ENCODE data around the gene SLC39A11.

Gene SLC39A11

GRCh38 chr17:72665852-72666851, 426.3 kb downstream of the SLC39A11 start:
- no peak for DNase-seq (ENCODE audit: low read depth in 2 of 3, low spot score in 2 of 3)

- no peak for DNase-seq (ENCODE audit: low read depth in 2 of 3, low spot score in 2 of 3)
These were observed 429.7 kb downstream of the SLC39A11 start for GRCh38 chr17:72662827-72663190.

GRCh38 chr17:72661945-72662826, 430.3 kb downstream of the SLC39A11 start:
- no peak for DNase-seq (ENCODE audit: low read depth in 2 of 3, low spot score in 2 of 3)

- no peak for DNase-seq (ENCODE audit: low read depth in 2 of 3, low spot score in 2 of 3)
These were observed 431.2 kb downstream of the SLC39A11 start for GRCh38 chr17:72661116-72661944.

- no peak for DNase-seq (ENCODE audit: low read depth in 2 of 3, low spot score in 2 of 3)
These were observed 432.0 kb downstream of the SLC39A11 start for GRCh38 chr17:72660274-72661115.

- DNase-seq (ENCODE audit: low read depth in 2 of 3, low spot score in 2 of 3), result no peak
These were observed 432.7 kb downstream of the SLC39A11 start for GRCh38 chr17:72659811-72660210.

- no peak for DNase-seq (ENCODE audit: low read depth in 2 of 3, low spot score in 2 of 3)
These were observed 433.8 kb downstream of the SLC39A11 start for GRCh38 chr17:72658675-72659074.

GRCh38 chr17:72657467-72658317, 434.8 kb downstream of the SLC39A11 start:
- DNase-seq (ENCODE audit: low read depth in 2 of 3, low spot score in 2 of 3), result no peak

- no peak for DNase-seq (ENCODE audit: low read depth in 2 of 3, low spot score in 2 of 3)
These were observed 436.2 kb downstream of the SLC39A11 start for GRCh38 chr17:72656130-72656763.

- DNase-seq (ENCODE audit: low read depth in 2 of 3, low spot score in 2 of 3), result no peak
These were observed 437.8 kb downstream of the SLC39A11 start for GRCh38 chr17:72654706-72655105.

GRCh38 chr17:72651988-72652387, 440.5 kb downstream of the SLC39A11 start:
- DNase-seq (ENCODE audit: low read depth in 2 of 3, low spot score in 2 of 3), result no peak

GRCh38 chr17:72648702-72649101, 443.8 kb downstream of the SLC39A11 start:
- no peak for DNase-seq (ENCODE audit: low read depth in 2 of 3, low spot score in 2 of 3)

- DNase-seq (ENCODE audit: low read depth in 2 of 3, low spot score in 2 of 3), result no peak
These were observed 446.3 kb downstream of the SLC39A11 start for GRCh38 chr17:72646176-72646575.

- DNase-seq (ENCODE audit: low read depth in 2 of 3, low spot score in 2 of 3), result no peak
These were observed 448.0 kb downstream of the SLC39A11 start for GRCh38 chr17:72644492-72644891.

- no peak for DNase-seq (ENCODE audit: low read depth in 2 of 3, low spot score in 2 of 3)
These were observed 448.8 kb downstream of the SLC39A11 start for GRCh38 chr17:72643575-72644216.

- DNase-seq (ENCODE audit: low read depth in 2 of 3, low spot score in 2 of 3), result no peak
These were observed 449.8 kb downstream of the SLC39A11 start for GRCh38 chr17:72642720-72643119.

- DNase-seq (ENCODE audit: low read depth in 2 of 3, low spot score in 2 of 3), result no peak
These were observed 451.9 kb downstream of the SLC39A11 start for GRCh38 chr17:72640415-72641165.

Measured in activated CD8-positive, alpha-beta memory T cell treated with anti-CD3 and anti-CD28 coated beads for 48 hours (primary cell).